Hepatic stellate cell (primary cell): Measurements from ENCODE around the gene BACE1.

Experiments used
- DNase-seq: peaks from one replicate; pipeline ENCODE4 v3.0.0; 2011; ENCODE audit warnings: low spot score

The BACE1 gene

DNA sequence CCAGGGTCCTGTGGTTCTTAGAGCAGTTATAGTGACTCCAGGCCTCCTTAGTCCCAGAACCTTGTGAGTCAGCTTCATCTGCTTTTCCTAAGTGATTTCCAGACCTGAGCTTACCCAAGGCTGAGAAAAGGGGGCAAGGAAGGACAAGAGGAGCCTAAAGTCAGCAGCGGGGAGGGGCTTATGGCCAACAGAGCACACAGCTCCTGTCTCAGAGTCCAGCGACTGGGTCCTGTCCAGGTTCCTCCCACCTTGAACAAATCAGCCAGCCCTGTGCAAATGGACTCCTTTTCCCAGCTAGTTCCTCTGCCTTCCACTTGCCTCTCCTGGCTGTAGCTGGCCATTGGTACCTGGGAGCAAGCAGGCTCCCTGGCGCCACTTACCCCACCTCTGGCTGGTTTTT, 10.9 kb downstream of the BACE1 start:
- no peak for DNase-seq

DNA sequence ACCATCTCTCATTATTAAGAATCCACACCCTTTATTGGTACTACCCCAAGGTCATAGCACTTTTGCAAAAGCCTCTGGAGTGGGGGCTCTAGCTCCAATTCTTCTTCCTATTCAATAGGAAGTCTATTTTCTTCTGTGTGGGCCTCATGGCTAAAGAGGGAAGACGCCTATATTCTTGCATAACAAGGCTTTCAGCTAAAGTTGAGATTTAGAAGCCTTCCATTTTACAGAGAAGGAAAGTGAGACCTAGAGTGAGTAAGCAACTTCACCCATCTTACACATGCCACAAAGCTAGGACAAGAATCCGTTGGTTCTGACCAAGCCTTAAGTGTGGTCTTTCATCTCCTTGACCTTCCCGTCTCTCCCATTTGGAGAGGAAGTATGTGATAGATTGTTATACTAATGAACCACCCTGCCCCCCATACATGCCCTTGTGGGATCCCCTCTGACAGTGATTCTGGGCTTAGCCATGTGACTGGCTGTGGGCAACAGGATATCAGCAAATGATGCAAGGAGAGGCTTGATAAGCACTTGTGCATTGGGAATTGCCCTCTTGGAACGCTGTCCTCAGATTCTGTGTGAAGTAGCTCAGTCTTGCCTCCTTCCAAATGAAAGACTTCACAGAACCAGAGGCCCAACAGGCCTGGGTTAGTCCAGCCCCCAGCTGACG, 12.3 kb downstream of the BACE1 start:
- DNase-seq = no peak

- DNase-seq = no peak
Measured at GRCh38 chr11:117303101-117303500, 13.0 kb downstream of the BACE1 start.

DNA sequence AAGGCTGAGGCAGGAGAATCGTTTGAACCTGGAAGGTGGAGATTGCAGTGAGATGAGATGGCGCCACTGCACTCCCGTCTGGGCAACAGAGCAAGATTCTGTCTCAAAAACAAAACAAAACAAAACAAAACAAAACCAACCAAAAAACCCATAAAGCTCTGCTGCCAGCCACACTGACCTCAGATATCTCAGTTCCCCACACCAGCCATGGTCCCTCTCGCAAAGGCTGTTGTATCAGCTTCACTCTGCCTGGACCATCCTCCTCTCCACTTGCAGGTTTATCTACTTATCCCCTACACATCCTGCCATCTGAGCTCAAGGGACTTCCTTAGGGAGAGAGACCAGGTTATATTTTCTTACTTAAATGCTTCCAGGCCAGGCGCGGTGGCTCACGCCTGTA, 13.8 kb downstream of the BACE1 start:
- DNase-seq = no peak

DNA sequence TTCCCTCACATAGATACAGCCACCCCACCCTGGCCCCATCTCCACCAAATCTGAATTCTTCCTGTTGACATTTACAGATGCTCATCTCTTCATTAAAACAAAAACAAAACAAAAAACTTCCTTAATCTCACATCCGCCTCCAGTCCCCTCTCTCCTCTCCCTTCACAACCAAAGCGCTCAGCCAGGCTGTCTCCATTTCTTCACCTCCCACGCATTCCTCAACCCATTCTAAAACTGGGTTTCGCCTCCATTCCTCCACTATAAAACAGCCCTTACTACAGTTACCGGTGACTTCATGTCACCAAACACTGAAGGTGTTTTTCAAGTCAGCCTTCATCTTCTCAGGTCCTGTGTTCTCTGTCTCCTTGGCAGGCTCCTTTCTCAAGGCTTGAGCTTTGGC, 15.3 kb downstream of the BACE1 start:
- peak; percentile 35 for DNase-seq

DNA sequence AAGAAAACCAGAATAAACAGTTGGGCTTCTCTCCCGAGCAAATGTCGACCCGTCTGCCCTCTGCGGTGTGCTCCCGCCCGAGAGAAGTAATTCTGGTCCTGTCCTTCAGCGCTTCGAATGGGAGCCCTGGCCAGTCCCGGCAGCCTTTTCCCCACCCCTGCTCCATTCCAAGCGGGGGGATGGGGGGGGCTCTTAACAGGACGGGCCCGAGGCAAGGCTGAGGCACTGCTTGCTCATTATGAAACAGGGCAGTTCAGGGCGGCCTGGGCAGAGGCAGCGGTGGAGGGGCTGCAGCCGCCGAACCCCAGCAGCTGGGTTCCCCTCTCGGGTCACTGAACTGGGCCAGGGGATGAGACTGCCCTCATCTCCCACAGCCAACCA, 15.8 kb downstream of the BACE1 start:
- peak; percentile 60 for DNase-seq

DNA sequence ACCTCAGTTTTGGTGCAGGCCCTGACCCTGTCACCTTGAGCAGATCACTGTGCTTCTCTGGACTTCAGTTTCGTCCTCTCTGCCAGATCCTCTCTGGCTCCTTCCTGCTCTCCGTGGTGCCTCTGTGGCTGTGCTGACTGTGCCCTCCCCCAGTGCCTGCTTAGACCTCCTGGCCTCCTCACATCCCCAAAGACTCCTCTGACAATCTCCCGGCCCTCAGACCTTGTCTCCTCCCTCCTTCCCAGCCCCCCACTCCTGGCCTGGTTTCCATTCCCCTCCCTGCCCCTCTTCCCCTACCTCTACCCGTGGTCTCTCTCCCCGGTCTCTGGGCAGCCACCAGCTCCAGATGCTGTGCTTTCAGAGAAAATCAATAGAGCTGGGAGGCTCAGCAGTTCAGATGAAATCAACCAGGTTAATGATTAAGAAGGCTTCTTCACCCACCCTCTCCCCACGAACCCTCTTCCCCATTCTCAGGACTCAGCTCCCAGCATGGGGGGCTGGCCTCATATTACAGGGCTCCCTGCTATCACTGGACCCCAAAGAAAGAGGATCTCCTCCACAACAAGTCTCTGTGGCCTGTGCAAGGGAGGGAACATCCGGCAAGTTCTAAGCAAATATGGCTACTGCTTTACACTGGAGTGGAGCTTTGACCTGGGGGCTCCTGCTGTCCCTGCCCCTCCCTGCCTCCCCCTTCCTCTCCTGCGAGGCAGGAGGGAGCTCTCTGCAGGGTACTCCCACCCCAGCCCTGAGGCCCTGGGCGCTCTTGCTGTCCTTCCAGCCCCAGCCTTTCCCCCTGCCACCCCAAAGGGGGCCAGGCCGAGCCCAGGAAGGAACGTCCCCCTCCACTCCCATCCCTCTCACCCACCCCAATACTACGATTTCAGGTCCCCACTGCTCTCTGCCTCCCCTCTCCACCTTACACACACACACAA, 16.4 kb downstream of the BACE1 start:
- DNase-seq = no peak

GRCh38 chr11:117298195-117298594, 17.9 kb downstream of the BACE1 start:
- DNase-seq = no peak

DNA sequence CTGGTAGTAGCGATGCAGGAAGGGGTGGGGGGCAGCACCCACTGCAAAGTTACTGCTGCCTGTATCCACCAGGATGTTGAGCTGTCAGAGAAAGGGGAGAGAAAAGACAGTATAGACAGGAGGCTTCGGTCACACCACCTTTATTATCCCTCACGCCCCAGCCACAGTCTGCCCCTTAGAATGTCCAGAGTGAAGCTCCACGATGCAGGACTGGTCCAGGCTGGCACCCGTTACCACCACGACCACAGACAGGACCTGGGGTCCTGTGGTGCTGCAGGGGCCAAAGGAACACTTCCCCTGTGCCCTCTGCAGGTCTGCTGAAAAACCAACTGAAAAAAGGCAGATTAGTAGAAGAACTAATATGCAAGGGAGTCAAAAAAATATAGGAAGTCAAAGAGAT, 19.2 kb downstream of the BACE1 start:
- no peak for DNase-seq

DNA sequence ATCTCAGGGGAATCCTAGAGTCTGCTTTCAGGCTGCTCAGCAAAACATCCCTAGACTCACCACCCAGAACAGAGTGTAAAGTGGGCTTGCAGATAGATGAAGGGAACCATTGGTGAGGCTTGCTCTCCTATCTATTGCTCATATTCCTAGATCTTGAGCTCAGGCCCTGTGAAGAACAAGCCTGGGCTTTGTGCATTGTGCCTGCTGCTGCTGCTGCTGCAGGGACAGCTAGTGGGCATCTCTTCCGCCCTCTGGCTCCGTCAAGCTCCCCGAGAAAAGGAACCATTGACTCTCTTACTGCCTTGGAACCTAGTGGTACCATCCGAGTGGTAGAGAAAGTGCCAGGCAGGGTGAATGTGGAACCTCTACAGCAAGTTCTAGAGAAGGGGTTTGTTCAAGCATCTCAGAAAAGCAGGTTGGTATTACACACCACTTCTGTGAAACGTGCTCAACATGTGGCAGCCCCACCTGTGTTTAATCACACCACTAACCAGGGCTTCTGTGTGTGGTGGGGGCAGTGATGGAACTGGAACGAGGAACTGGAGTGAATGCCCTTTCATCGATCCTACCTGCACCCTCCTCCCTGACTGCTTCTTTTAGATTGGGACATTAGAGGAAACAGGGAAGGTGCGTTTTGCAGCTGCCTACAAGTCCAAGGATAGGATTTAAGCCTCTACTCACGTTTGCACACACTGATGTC, 20.5 kb downstream of the BACE1 start:
- DNase-seq = no peak

DNA sequence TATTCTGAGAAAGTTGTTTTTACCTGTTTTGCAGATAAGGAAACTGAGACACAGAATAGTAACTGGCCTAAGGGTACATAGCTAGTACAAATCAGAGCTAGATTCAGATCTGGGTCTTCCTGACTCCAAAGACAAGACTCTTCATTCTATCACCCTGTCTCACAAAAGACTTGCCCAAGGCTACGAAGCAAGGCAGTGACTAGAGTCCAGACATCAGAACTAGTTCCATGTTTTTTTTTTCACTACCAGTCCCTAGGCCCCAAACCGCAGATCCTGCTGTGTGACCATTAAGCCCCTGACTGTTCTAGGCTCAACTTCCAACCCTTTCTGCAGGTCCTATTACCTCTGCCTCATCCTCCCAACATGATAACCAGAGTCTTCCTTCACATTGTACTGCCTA, 23.4 kb downstream of the BACE1 start:
- no peak for DNase-seq

DNA sequence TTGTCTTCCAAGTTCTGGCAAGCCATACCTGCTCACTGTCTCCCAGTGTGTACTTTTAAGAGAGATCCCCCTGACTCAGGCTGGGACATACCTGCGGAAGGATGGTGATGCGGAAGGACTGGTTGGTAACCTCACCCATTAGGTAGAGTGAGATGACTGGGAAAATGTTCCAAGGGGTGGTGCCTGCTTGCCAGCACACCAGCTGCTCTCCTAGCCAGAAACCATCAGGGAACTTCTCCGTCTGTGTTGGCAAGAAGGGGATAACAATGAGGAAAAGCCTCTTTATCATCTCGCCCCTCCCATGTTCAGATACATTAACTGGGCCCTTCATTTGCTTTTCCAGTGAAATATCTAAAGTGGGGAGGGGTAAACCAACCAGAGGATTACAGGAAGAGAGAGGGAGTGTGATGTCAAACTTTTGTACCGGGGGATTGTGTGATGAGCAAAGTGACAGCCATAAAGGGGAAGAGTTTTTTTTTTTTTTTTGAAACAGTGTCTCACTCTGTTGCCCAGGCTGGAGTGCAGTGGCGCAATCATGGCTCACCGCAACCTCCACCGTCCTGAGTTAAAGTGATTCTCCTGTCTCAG, 25.2 kb downstream of the BACE1 start, which contains the start of gene BACE1-AS:
Gene BACE1-AS, plus strand, starts transcription at position 538 of the 588 bp plus-strand sequence.
- no peak for DNase-seq

- no peak for DNase-seq
Measured at GRCh38 chr11:117289795-117290194, 26.3 kb downstream of the BACE1 start.

DNA sequence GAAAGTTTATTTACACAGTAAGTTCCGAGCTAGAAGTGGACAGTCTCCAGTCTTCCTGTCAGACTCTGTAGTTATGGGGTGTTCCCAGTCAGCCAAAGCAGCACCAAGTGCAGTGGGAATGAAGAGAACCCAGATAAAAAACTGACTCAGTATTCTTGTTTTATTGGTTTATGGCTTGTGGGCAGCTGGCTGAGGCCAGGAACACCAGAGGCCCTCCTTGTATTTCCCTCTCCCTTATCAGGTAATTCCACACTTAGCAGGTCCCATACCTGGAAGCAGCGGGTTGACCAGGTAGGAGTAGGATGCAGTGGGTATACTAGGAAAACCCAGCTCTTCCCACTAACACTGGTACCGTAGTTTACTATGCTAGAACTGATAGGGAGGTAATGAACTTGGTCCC, 28.4 kb downstream of the BACE1 start:
- no peak for DNase-seq

DNA sequence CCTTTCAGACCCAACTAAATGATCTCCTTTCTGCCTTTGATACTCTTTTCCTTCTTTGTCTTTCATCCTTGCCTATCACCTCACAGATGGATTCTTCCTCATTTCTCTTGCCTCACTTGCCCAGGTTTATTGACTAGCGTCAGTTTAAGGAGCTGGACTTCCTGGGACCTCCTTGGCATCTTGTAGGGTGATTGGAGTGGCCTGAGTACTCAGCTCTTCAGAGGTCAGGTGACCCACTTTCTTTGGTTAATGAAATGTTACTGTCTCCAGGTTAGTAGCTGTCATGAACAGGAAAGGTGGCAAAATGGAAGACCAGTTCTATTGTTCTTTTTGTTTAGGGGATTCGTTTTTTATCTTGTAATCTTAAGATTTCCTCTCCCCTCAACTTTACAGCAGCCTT, 29.5 kb downstream of the BACE1 start:
- DNase-seq = no peak

GRCh38 chr11:117284053-117284452, 32.0 kb downstream of the BACE1 start:
- DNase-seq = no peak

GRCh38 chr11:117282956-117283355, 33.1 kb downstream of the BACE1 start:
- DNase-seq = no peak

- DNase-seq = no peak
Measured at GRCh38 chr11:117281869-117282268, 34.2 kb downstream of the BACE1 start.

DNA sequence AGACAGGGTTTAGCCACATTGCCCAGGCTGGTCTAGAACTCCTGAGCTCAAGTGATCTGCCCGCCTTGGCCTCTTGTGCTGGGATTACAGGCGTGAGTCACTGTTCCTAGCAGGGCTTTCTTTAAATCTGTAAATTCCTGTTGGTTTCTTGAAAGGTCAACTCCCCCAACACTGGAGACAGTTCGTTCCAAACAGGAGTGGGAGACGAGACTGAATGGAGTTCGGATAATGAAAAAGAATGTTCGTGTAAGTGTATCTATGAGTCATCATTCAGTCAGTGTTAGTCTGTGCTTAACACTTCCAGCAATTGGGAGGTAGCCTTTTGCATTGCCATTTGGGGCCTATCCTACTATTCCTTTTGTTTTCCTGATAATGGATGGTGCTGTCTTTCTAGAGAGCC, 34.9 kb downstream of the BACE1 start:
- peak; percentile 77 for DNase-seq

- DNase-seq = no peak
Measured at GRCh38 chr11:117279711-117280376, 36.2 kb downstream of the BACE1 start.

- DNase-seq = no peak
Measured at GRCh38 chr11:117278347-117278746, 37.7 kb downstream of the BACE1 start.
